ENCODE measurements around the gene GJB5. TPM values are rescaled to one million over a fixed set of nuclear protein-coding genes. Genes with fewer than 3 reads are reported as not detected.

Gene GJB5
- total RNA-seq, 1 donor: not detected

DNA sequence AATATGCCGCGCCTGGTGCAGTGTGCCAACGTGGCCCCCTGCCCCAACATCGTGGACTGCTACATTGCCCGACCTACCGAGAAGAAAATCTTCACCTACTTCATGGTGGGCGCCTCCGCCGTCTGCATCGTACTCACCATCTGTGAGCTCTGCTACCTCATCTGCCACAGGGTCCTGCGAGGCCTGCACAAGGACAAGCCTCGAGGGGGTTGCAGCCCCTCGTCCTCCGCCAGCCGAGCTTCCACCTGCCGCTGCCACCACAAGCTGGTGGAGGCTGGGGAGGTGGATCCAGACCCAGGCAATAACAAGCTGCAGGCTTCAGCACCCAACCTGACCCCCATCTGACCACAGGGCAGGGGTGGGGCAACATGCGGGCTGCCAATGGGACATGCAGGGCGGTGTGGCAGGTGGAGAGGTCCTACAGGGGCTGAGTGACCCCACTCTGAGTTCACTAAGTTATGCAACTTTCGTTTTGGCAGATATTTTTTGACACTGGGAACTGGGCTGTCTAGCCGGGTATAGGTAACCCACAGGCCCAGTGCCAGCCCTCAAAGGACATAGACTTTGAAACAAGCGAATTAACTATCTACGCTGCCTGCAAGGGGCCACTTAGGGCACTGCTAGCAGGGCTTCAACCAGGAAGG is 30.5 kb downstream of the GJB5 start:
- no peak overlapping the region for H3K4me3 ChIP-seq (ENCODE audit: low read depth, low read length)
- TF ChIP-seq, protein P1, sequence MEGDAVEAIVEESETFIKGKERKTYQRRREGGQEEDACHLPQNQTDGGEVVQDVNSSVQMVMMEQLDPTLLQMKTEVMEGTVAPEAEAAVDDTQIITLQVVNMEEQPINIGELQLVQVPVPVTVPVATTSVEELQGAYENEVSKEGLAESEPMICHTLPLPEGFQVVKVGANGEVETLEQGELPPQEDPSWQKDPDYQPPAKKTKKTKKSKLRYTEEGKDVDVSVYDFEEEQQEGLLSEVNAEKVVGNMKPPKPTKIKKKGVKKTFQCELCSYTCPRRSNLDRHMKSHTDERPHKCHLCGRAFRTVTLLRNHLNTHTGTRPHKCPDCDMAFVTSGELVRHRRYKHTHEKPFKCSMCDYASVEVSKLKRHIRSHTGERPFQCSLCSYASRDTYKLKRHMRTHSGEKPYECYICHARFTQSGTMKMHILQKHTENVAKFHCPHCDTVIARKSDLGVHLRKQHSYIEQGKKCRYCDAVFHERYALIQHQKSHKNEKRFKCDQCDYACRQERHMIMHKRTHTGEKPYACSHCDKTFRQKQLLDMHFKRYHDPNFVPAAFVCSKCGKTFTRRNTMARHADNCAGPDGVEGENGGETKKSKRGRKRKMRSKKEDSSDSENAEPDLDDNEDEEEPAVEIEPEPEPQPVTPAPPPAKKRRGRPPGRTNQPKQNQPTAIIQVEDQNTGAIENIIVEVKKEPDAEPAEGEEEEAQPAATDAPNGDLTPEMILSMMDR (IDR thresholded peaks at IDR 0.05; ENCODE audit: insufficient read depth, low read length): no peak
- no peak for DNase-seq (ENCODE audit: low read depth)

DNA sequence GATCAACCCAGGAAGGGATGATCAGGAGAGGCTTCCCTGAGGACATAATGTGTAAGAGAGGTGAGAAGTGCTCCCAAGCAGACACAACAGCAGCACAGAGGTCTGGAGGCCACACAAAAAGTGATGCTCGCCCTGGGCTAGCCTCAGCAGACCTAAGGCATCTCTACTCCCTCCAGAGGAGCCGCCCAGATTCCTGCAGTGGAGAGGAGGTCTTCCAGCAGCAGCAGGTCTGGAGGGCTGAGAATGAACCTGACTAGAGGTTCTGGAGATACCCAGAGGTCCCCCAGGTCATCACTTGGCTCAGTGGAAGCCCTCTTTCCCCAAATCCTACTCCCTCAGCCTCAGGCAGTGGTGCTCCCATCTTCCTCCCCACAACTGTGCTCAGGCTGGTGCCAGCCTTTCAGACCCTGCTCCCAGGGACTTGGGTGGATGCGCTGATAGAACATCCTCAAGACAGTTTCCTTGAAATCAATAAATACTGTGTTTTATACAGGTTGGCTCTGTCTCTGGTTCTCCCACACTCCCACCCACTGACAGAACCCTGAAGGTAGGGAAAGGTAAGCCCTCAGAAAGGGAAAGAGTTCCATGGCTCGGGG is 31.1 kb downstream of the GJB5 start:
- no peak for DNase-seq (ENCODE audit: low read depth)
- TF ChIP-seq, protein P1 (IDR thresholded peaks at IDR 0.05; ENCODE audit: insufficient read depth, low read length): no peak
- no peak overlapping the region for H3K4me3 ChIP-seq (ENCODE audit: low read depth, low read length)

DNA sequence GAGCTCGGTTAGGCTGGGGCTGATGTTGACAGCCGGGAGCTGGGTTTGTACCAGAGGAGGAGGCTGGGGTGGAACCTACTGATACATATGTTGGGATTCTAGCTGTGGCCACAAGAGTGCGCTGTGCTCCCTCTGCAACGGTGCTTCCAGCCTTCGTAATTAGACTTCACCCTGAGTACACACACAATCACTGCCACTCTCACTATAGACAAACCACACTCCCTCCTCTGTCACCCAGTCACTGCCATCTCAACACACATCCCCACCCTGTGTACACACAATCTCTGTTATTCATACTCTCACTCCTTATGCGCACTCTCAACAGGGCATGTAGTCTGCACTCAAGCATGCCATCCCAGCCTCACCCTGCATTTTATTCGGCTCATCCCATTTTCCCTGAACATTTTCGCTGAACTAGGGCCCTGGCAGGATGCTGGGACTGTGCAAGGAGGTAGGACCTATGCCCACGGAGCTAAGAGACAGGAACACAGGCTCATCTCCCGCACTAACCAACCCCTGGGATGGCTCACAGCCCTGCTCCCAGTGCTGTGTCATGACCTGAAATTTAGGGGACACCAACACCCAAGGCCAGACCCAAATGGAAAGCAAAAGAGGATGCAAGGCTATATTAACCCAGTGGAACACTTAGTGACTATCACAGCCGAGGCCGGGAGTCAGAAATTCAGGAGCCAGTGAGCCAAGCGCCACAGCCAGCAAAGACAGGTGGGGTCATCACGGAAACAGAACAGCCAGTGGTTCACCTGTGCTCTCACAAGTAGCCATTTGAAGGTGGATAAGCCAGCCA is 31.9 kb downstream of the GJB5 start:
- TF ChIP-seq, protein P1 (IDR thresholded peaks at IDR 0.05; ENCODE audit: insufficient read depth, low read length): peak; percentile 90
- H3K4me3 ChIP-seq (ENCODE audit: low read depth, low read length): no peak overlapping the region
- DNase-seq (ENCODE audit: low read depth): peak; percentile 79

DNA sequence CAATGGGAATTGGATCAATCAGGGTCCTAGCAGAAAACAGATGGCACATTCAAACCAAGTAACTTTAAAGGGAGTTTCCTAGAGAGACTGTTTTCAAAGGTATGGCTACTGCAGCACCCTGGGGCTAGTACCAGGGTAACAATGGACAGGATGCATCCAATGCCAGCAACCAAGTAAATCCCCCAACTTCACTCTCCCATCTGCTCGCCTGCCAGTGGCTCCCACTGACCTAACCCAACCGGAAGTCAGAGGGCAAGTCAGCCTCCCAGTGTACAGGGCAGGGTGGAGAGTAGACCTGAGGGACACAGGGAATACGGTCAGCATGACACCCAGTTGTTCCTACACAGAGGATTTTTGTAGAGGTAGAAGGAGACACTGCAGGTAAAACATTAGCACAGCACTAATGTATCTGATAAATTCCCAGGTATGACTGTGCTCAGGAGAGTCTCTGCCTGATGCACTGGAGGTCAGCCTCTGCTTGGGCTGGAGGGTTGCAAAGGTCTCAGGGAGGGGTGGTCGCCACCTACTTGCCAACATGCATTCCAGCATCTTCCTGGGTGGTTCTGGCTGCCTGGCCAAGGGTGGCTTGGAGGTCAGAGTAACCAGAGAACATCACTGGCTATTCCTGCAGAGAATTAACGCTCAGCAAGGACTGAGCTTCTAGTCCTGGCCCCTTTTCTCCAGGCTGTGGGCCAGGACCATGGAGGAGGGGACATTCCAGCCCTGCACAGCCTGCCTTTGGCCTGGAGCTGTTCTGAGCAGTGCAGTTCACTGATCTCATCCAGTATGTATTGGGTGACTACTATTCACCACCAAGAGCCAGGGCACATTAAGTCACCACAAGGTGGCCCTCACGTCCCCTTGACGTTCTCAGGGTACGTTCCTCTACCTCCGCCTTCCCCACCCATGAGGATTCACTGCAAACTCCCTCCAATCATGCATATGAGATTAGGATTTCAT is 32.9 kb downstream of the GJB5 start:
- peak; percentile 29 for DNase-seq (ENCODE audit: low read depth)
- H3K4me3 ChIP-seq (ENCODE audit: low read depth, low read length): no peak overlapping the region
- TF ChIP-seq, protein P1 (IDR thresholded peaks at IDR 0.05; ENCODE audit: insufficient read depth, low read length): peak; percentile 15

DNA sequence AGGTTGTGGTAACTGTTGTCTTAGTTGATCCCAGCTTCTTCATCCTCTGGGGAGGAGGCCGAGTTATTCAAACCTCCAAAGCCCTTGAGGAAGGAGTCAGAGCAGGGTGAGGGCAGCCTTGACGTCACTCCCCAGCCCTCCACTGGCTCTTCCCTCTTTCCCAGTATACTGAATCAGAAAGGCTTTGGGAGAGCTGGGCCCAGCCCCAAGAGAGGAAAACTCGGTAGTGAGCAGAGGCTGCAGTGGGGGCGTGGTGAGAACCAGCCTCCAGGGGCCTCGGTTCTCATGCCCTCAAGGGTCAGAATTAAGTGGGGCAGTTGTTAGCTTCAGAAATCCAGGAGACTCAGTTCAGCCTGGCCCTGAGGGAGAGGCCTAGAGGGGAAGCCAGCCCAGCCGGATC is 36.1 kb downstream of the GJB5 start:
- TF ChIP-seq, protein P1 (IDR thresholded peaks at IDR 0.05; ENCODE audit: insufficient read depth, low read length): no peak
- H3K4me3 ChIP-seq (ENCODE audit: low read depth, low read length): no peak overlapping the region
- no peak for DNase-seq (ENCODE audit: low read depth)

DNA sequence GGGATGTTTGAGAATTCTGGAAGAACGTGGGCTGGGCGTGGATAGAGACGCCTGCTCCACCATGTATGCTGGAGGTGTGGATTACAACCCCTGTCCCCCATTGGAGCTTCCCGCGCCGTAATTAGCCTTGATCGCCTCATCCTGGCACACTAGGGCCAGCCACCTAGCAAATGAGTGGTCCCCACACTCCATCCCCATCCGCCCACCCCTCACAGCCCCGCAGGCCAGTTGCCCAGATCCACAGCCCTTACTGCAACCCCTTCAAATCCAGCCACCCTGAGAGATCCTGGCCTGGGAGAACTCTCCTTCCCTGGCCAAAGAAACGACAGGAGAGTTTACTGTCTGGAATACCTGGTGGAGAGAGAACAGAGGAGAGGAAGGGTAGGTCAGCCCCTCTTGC is 37.6 kb downstream of the GJB5 start:
- TF ChIP-seq, protein P1 (IDR thresholded peaks at IDR 0.05; ENCODE audit: insufficient read depth, low read length): no peak
- DNase-seq (ENCODE audit: low read depth): no peak
- no peak overlapping the region for H3K4me3 ChIP-seq (ENCODE audit: low read depth, low read length)
